HK-2 (cell line): ENCODE measurements around the gene NRIP2.
A peak's percentile ranks its signal among the peaks of the same experiment; 100 is the strongest.

Experiments used
- DNase-seq: peaks from one replicate; pipeline ENCODE4 v3.0.0-alpha.2; 2018; ENCODE audit not compliant: unreplicated experiment

Gene NRIP2

DNA sequence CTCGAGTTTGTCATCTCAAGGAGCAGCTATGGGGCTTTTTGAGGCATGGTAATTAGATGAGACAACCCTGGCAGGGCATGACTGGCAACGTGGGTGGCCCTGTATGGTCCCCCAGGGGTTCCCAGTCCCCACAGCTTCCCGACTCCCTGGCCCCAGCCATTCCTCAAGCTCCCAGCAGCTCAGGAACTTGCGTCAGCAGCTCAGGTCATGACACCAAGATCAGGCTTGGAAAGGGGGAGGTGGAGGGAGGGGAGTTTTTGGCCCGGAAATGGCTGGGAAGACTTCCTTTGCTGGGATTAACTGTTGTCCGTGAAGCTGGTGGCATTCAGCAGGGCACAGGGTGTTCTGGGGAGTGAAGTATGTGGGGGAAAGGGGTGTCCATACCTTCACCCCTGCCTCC lies 10.4 kb upstream of the NRIP2 start:
- no peak for DNase-seq

GRCh38 chr12:2844786-2845185 lies 10.0 kb upstream of the NRIP2 start:
- no peak for DNase-seq

GRCh38 chr12:2842948-2843347 lies 8.1 kb upstream of the NRIP2 start:
- DNase-seq = no peak

GRCh38 chr12:2841056-2841650 lies 6.3 kb upstream of the NRIP2 start:
- no peak for DNase-seq

- DNase-seq = no peak
These were observed 1.7 kb upstream of the NRIP2 start for GRCh38 chr12:2836574-2836973.

DNA sequence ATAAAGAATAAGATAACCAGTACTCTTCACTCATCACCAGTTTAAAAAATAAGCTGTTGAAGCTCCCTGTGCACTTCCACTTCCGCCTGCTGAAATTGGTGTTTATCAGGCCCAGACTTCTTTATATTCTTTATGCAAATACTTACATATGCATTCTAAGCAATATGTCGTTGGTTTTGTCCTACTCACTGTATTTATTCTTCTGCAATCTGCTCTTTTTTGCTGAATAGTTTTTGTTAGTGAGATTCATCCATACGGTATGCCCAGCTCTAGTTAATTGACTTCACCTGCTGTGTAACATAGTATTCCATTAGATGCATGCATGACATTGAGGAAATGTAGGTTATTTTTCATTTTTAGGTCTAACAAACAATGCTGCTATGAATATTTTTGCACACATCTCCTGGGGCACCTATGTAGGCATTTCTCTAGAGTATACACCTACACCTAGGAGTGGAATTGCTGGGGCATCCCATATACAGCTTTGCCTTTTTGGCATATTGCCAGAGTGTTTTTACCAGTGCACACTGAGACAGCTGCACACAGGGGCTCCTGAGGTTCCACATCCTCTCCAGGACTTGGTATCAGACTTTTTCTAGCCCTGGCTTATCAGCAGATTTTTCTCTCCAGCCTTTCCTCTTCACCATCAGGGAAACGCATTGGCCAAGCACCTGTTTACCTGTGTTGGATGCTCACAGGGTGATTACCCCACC lies 1.0 kb upstream of the NRIP2 start:
- no peak for DNase-seq

- no peak for DNase-seq
These were observed 1.0 kb downstream of the NRIP2 start for GRCh38 chr12:2833810-2834209.

- DNase-seq = no peak
These were observed 1.5 kb downstream of the NRIP2 start for GRCh38 chr12:2833327-2833726.

- DNase-seq = no peak
These were observed 2.2 kb downstream of the NRIP2 start for GRCh38 chr12:2832550-2833127.

- DNase-seq = no peak
These were observed 5.6 kb downstream of the NRIP2 start for GRCh38 chr12:2829275-2829674.

DNA sequence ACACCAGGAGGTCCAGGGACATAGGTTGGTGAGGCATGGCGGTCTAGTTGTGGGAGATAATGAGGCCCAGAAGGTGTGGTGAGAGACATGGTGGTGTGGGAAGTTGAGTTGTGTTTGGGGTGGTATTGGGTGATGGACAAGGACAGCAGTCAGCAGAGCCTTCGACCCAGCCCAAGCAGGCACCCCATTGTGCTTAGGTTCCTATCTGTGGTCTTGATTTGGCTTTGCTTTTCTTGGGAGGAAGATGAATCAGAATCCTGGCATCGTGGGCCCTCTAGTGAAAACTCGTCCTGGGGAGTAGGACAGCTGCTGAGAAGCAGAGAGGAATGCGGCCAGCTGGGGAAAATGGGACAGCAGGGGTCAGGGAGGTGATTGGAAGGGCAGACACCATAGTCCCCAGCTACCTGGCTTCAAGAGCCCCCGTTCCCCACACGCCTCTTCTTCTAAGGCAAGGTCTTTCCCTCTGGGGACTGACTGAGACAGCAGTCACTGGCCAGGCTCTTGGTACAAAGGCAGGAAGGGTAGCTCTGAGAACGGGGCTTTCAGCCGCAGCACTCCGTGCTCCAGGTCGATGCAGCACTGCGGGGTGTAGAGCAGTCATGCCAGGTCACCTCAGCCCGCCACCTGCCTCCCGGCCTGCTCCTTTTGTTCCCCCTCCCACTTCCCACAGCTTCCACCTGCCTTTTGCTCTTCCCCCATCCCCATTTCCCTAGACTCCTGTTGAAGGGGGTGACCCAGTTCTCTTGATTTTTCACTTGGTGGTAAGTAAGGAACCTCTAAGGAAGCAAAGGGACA lies 7.9 kb downstream of the NRIP2 start:
- no peak for DNase-seq

DNA sequence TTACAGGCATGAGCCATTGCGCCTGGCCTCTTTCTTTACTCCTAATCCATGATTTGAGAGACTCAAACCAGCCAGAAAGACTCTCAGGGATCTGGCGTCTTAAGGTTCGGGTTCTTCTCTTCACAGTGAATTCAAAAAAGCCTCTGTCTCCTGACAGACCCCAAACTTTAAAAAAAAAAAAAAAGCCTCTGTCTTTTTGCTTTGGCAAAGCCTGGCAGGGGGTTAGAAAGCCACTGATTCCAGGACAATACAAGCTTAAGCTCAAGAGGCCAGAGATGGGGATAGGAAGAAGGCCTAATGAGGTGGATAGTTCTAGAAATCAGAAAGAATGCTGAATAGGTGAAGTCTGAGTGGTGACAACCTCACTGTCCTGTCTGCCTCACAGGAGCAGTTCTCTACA lies 8.8 kb downstream of the NRIP2 start:
- DNase-seq = no peak

GRCh38 chr12:2825132-2825531 lies 9.7 kb downstream of the NRIP2 start:
- DNase-seq = no peak

DNA sequence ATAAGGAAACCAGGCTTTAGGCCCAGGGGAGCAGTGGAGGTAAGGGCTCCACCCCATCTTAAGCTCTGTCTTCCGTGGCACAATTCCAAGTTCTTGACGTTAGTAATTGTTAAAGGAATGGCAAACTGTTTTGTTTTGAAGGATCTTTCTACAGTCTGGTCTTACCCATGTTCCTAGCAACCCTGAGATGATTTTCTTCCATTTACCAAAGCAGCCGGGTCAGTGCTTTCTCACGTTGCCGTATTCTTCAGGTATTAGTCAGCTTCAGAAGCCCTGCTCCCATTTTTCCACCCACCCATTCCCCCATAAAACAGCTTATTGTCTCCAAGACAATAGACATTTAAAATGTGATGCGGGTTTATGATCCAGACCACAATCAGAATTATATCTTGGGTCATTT lies 10.3 kb downstream of the NRIP2 start:
- no peak for DNase-seq

DNA sequence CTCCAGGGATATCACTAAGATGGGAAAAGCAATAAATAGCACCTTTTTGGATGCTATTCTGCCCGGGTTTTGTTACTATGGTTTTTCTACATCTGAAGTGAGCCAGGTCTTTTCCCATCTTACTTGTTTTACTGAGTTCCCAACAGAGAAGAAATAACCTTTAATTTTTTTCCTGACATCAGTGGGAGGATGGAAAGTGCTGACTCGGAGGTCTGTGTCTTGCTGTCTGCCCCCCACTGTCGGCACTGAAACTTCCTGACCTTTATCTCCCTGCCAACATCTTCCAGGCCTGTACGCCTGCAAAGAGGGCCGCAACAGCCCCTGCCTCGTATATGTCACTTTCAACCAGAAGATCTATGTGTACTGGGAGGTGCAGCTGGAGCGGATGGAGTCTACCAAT lies 11.4 kb downstream of the NRIP2 start:
- DNase-seq = no peak

GRCh38 chr12:2820432-2820831 lies 14.4 kb downstream of the NRIP2 start:
- DNase-seq = no peak

GRCh38 chr12:2819810-2820209 lies 15.0 kb downstream of the NRIP2 start:
- no peak for DNase-seq

GRCh38 chr12:2813214-2814185 lies 21.3 kb downstream of the NRIP2 start:
- peak; percentile 31 for DNase-seq

DNA sequence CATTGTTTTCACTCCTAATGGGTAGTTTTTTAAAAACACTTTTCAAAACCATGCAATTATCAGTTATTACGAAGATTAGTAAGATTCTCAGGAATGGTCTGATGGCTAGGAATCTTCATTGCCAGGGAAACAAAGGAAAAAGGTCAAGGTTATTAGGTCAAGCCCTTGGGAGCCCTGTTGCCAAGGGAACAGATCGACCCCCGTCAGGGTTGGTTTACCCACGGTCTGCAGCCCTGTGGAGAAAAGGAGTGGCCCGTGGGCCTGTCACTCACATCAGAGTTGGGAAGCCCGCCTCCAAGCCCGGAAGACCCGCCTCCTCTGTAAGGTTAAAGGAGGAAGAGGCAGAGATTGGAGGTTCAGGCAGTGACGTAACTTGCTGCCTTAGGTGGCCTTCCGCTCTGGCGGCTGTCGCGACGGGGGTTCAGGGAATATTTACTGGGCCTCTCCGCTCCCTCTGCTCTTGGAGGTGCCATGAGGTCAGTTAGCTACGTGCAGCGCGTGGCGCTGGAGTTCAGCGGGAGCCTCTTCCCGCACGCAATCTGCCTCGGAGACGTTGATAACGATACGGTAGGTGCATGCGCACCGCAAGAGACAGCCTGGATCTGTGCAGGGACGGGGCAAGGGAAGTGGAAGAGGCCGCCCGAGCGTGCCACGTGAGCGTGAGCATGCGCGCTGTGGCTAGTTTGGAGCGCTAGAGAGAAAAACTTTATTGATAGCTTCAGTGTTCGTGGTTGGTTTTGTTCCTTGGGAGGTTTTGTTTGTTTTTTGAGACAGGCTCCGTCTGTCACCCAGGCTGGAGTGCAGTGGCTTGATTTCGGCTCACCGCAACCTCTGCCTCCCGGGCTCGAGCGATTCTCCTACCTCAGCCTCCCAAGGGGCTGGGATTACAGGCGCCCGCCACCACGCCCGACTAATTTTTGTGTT lies 22.3 kb downstream of the NRIP2 start, which contains the start of gene ITFG2:
ITFG2 (plus strand) TSS at position 379 of the 924 bp plus-strand sequence; CDS start at position 472, 93 bp downstream.
- DNase-seq = peak; percentile 96

DNA sequence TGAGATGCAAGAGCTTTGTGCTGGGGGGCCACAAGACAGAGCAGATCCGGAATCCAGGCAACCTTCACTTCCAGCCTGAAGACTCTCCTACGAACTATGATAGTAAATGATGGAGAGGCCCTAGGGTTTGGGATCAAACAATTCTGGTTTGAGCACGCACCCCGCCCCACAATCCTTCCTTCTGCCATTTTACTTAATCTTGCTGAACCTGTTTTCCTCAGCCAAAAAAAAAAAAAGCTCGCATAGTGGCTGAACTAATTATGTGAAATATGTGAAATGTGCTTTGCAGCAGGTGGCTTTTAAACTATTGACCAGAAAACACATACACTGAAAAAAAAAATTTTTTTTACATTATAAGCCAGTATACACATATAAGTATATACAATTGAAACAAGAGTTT lies 23.0 kb downstream of the NRIP2 start:
- DNase-seq = no peak
